ENCODE results near the gene KRT15.

DNA sequence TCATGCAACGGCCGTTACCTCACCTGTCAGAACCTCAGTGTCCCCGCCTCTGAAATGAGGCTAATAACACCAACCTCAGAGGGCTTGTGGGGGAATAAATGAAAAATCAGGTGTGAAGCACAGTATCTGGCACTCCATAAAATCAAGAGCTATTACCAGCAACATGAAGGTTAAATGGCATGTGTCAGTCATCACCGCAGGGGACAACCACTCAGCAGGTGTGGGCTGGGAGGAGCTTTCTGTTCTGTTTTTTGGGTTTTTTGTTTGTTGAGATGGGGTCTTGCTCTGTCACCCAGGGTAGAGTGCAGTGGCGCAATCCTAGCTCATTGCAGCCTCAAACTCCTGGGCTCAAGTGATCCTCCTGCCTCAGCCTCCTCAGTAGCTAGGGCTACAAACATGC lies 26.2 kb upstream of the KRT15 start:
- TF ChIP-seq, protein P1, sequence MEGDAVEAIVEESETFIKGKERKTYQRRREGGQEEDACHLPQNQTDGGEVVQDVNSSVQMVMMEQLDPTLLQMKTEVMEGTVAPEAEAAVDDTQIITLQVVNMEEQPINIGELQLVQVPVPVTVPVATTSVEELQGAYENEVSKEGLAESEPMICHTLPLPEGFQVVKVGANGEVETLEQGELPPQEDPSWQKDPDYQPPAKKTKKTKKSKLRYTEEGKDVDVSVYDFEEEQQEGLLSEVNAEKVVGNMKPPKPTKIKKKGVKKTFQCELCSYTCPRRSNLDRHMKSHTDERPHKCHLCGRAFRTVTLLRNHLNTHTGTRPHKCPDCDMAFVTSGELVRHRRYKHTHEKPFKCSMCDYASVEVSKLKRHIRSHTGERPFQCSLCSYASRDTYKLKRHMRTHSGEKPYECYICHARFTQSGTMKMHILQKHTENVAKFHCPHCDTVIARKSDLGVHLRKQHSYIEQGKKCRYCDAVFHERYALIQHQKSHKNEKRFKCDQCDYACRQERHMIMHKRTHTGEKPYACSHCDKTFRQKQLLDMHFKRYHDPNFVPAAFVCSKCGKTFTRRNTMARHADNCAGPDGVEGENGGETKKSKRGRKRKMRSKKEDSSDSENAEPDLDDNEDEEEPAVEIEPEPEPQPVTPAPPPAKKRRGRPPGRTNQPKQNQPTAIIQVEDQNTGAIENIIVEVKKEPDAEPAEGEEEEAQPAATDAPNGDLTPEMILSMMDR (IDR thresholded peaks at IDR 0.05; ENCODE audit: low read length) = no peak
- no peak for TF ChIP-seq EZH2phosphoT487 (IDR thresholded peaks at IDR 0.05; ENCODE audit: low read length)
